VCaP (cell line): Measurements from ENCODE around the gene SETD5.

Experiments used
- H3K27ac ChIP-seq: fragments of 450-650 bp; 2 replicates; pipeline ENCODE4 v1.5.1; 2017
- TF ChIP-seq, protein P1 (sequence below): fragments of 450-650 bp; conservative IDR thresholded peaks from 2 replicates; pipeline ENCODE4 v1.5.1; 2017; ENCODE audit warnings: mild to moderate bottlenecking, moderate library complexity

SETD5 gene

GRCh38 chr3:9403463-9403862 lies 6.0 kb downstream of the SETD5 start:
- no peak overlapping the region for H3K27ac ChIP-seq
- TF ChIP-seq, protein P1, sequence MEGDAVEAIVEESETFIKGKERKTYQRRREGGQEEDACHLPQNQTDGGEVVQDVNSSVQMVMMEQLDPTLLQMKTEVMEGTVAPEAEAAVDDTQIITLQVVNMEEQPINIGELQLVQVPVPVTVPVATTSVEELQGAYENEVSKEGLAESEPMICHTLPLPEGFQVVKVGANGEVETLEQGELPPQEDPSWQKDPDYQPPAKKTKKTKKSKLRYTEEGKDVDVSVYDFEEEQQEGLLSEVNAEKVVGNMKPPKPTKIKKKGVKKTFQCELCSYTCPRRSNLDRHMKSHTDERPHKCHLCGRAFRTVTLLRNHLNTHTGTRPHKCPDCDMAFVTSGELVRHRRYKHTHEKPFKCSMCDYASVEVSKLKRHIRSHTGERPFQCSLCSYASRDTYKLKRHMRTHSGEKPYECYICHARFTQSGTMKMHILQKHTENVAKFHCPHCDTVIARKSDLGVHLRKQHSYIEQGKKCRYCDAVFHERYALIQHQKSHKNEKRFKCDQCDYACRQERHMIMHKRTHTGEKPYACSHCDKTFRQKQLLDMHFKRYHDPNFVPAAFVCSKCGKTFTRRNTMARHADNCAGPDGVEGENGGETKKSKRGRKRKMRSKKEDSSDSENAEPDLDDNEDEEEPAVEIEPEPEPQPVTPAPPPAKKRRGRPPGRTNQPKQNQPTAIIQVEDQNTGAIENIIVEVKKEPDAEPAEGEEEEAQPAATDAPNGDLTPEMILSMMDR = no peak

- no peak overlapping the region for H3K27ac ChIP-seq
- TF ChIP-seq, protein P1 = no peak
These were observed 7.3 kb downstream of the SETD5 start for GRCh38 chr3:9404680-9405079.

DNA sequence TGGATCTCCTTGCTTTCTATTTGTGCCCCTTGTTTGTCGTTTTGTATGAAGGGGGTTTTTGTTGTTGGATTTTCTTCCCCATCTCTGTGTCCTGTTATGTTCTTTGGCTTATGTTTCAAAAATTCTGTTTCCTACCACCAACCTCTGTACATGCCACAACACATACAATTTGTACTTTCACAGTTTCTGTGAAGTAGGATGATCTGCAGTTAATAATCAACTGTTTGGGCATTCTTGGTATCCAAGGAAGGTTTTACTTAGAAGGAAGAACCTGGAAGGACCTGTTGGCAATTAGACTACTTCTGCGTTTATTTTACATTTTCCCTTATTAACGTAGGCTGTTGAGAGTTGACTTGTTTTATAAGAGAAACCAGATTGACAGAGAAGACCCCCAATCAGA lies 8.3 kb downstream of the SETD5 start:
- no peak overlapping the region for H3K27ac ChIP-seq
- TF ChIP-seq, protein P1 = no peak

DNA sequence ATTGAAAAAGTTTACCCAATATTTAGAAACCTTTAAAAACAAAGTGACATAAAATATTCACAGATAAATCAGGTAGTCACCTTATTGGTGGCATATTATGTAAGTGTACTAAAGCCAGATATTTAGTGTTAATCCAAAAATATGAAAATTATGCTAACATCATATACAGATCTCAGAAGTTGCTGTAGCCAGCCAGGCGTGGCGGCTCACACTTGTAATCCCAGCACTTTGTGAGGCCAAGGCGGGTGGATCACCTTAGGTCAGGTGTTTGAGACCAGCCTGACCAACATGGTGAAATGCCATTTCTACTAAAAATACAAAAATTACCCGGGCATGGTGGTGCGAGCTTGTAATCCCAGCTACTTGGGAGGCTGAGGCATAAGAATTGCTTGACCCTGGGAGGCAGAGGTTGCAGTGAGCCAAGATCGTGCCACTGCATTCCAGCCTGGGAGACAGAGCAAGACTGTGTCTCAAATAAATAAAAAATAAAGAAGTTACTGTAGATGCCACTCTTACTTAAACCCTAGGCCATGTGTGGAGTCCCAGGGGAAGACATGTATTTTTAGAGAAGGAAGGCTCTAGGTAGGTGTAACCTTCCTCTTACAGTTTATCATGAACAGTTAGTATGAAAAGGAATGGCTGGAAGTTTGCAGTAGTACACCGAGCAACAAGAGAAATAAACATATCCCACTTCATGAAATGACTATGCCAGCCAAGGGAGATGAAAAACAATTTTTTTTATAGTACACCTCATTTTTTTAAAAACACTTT lies 9.6 kb downstream of the SETD5 start:
- H3K27ac ChIP-seq = no peak overlapping the region

GRCh38 chr3:9408061-9408460 lies 10.6 kb downstream of the SETD5 start:
- no peak overlapping the region for H3K27ac ChIP-seq
- TF ChIP-seq, protein P1 = no peak

More for the DNA sequence above, 9.6 kb downstream of the SETD5 start:
- TF ChIP-seq, protein P1 = no peak

DNA sequence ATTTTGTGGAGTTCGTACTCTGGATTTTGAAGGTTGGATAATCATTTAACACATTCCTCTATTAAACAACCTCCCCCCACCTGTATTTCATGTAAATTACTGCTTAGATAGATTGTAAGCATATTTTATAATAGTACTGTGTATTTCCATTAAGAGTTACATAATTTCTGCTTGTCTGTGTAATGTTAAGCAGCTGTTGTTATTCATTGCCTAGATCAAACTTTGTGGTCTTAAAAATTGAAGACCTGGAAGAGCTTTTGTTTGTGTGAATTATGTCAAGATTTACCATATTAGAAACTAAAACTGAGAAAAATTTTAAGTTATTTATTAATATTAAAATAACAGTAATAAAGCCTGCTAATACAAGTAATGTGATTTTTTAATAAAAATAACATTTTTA lies 11.1 kb downstream of the SETD5 start:
- no peak overlapping the region for H3K27ac ChIP-seq
- TF ChIP-seq, protein P1 = no peak

GRCh38 chr3:9409981-9410854 lies 12.8 kb downstream of the SETD5 start:
- TF ChIP-seq, protein P1 = no peak
- H3K27ac ChIP-seq = no peak overlapping the region
